ENCODE measurements around the gene ATP6AP1. TPM values are rescaled to one million over a fixed set of nuclear protein-coding genes. Genes with fewer than 3 reads are reported as not detected.

ATP6AP1 gene
- total and polyA plus RNA-seq, 11 donors, result 33.8 to 127 (median 84.2) TPM

- ATAC-seq (no peak), DNase-seq (no peak)
- no peaks in the 10 kb centered on the region for H3K9me3 ChIP-seq
- H3K27me3 ChIP-seq, result no peaks in the 10 kb centered on the region
- TF ChIP-seq CTCF (IDR thresholded peaks at IDR 0.05) (no peak), POLR2A (IDR thresholded peaks at IDR 0.05) (no peak)
- no peak overlapping the region for H3K27ac ChIP-seq
- 82 to 94% (median 89%) methylated on average over 7 of the region's 7 CpGs for WGBS, 4 donors
- peaks cover 0 to 28% (median 10%) of the 10 kb centered on the region in 9 donors for H3K36me3 ChIP-seq
- H3K4me1 ChIP-seq, result peaks cover 0 to 27% (median 9%) of the 10 kb centered on the region in 12 donors
- no peak overlapping the region for H3K4me3 ChIP-seq
- intact Hi-C loops (cut with DNase I), result loop anchor here in 4 of 10 donors (5.0 to 10.0 kb wide), 4 partner anchors 32 to 83 kb away; partner anchors contain the start of genes EMD (in 1 of the 4), FAM3A (in 1 of the 4), FLNA (in 1 of the 4) and LAGE3 (in 1 of the 4)
These were observed 6.1 kb downstream of the ATP6AP1 start for GRCh38 chrX:154434394-154435168.

GRCh38 chrX:154435171-154435733 is 6.8 kb downstream of the ATP6AP1 start:
- DNase-seq, result peak in 2 of 5 donors; percentile 11 to 12
- H3K9me3 ChIP-seq, result no peaks in the 10 kb centered on the region
- no peaks in the 10 kb centered on the region for H3K27me3 ChIP-seq
- H3K4me3 ChIP-seq, result no peak overlapping the region
- no peak overlapping the region for H3K27ac ChIP-seq
- no peak for TF ChIP-seq POLR2A (IDR thresholded peaks at IDR 0.05)
- no peak for TF ChIP-seq CTCF (IDR thresholded peaks at IDR 0.05)
- intact Hi-C loops (cut with DNase I), result loop anchor here in 4 of 10 donors (5.0 to 10.0 kb wide), 4 partner anchors 33 to 82 kb away; partner anchors contain the start of genes EMD (in 1 of the 4), FAM3A (in 1 of the 4), FLNA (in 1 of the 4) and LAGE3 (in 1 of the 4)
- H3K36me3 ChIP-seq, result peaks cover 0 to 32% (median 14%) of the 10 kb centered on the region in 9 donors
- no peak for ATAC-seq
- peaks cover 0 to 20% (median 8%) of the 10 kb centered on the region in 12 donors for H3K4me1 ChIP-seq
- WGBS, 4 donors, result 89 to 97% (median 94%) methylated on average over 19 of the region's 19 CpGs

GRCh38 chrX:154436374-154436982 is 8.0 kb downstream of the ATP6AP1 start:
- WGBS, 4 donors, result 4 to 42% (median 16%) methylated on average over 29 to 49 of the region's 78 CpGs

More at GRCh38 chrX:154436374-154436982, 8.0 kb downstream of the ATP6AP1 start:
- Histone ChIP-seq H3K4me3 (peak overlapping the region; percentile 60 to 96 (median 78)), H3K27ac (peak overlapping the region; percentile 83 to 96 (median 87)), H3K36me3 (peaks cover 0 to 44% (median 23%) of the 10 kb centered on the region in 9 donors), H3K4me1 (peaks cover 0 to 16% (median 4%) of the 10 kb centered on the region in 12 donors), H3K9me3 (no peaks in the 10 kb centered on the region), H3K27me3 (no peaks in the 10 kb centered on the region)
- DNase-seq (peak in 3 of 5 donors; percentile 35 to 45 (median 42)), ATAC-seq (peak; percentile 16 to 63 (median 32))
- TF ChIP-seq CTCF (IDR thresholded peaks at IDR 0.05) (no peak), POLR2A (IDR thresholded peaks at IDR 0.05) (no peak)
- intact Hi-C loops (cut with DNase I), result loop anchor here in 5 of 10 donors (2.0 to 10.0 kb wide), 5 partner anchors 24 to 81 kb away; partner anchors contain the start of genes EMD (in 1 of the 5), FAM3A (in 1 of the 5), FLNA (in 1 of the 5) and LAGE3 (in 1 of the 5)

All from heart left ventricle (tissue), 16 donors.